ENCODE measurements around the gene NADSYN1.
A peak's percentile ranks its signal among the peaks of the same experiment; 100 is the strongest.

NADSYN1 gene

GRCh38 chr11:71423181-71423790 is 29.7 kb upstream of the NADSYN1 start:
- no peaks in the 10 kb centered on the region for H3K4me1 ChIP-seq (ENCODE audit: control insufficient read depth in 1 of 2, insufficient read depth in 2 of 2, low read length in 2 of 2)
- H3K27me3 ChIP-seq (ENCODE audit: low read depth, low read length): no peaks in the 10 kb centered on the region
- no peak overlapping the region for H3K27ac ChIP-seq (ENCODE audit: low read length)
- H3K36me3 ChIP-seq (ENCODE audit: control insufficient read depth in 1 of 2, insufficient read depth in 2 of 2, low read length in 2 of 2): no peaks in the 10 kb centered on the region
- H3K4me3 ChIP-seq (ENCODE audit: low read depth in 1 of 2, low read length in 2 of 2): no peak overlapping the region
- H3K9me3 ChIP-seq (ENCODE audit: control insufficient read depth in 1 of 2, low read length in 2 of 2): no peaks in the 10 kb centered on the region

GRCh38 chr11:71425409-71425808 is 27.6 kb upstream of the NADSYN1 start:
- H3K4me3 ChIP-seq (ENCODE audit: low read depth in 1 of 2, low read length in 2 of 2): no peak overlapping the region
- H3K4me1 ChIP-seq (ENCODE audit: control insufficient read depth in 1 of 2, insufficient read depth in 2 of 2, low read length in 2 of 2): no peaks in the 10 kb centered on the region
- no peaks in the 10 kb centered on the region for H3K36me3 ChIP-seq (ENCODE audit: control insufficient read depth in 1 of 2, insufficient read depth in 2 of 2, low read length in 2 of 2)
- H3K27me3 ChIP-seq (ENCODE audit: low read depth, low read length): no peaks in the 10 kb centered on the region
- H3K9me3 ChIP-seq (ENCODE audit: control insufficient read depth in 1 of 2, low read length in 2 of 2): no peaks in the 10 kb centered on the region
- H3K27ac ChIP-seq (ENCODE audit: low read length): no peak overlapping the region

GRCh38 chr11:71425860-71426259 is 27.1 kb upstream of the NADSYN1 start:
- H3K9me3 ChIP-seq (ENCODE audit: control insufficient read depth in 1 of 2, low read length in 2 of 2): no peaks in the 10 kb centered on the region
- H3K4me3 ChIP-seq (ENCODE audit: low read depth in 1 of 2, low read length in 2 of 2): no peak overlapping the region
- no peaks in the 10 kb centered on the region for H3K27me3 ChIP-seq (ENCODE audit: low read depth, low read length)
- no peaks in the 10 kb centered on the region for H3K36me3 ChIP-seq (ENCODE audit: control insufficient read depth in 1 of 2, insufficient read depth in 2 of 2, low read length in 2 of 2)
- no peak overlapping the region for H3K27ac ChIP-seq (ENCODE audit: low read length)
- H3K4me1 ChIP-seq (ENCODE audit: control insufficient read depth in 1 of 2, insufficient read depth in 2 of 2, low read length in 2 of 2): no peaks in the 10 kb centered on the region

DNA sequence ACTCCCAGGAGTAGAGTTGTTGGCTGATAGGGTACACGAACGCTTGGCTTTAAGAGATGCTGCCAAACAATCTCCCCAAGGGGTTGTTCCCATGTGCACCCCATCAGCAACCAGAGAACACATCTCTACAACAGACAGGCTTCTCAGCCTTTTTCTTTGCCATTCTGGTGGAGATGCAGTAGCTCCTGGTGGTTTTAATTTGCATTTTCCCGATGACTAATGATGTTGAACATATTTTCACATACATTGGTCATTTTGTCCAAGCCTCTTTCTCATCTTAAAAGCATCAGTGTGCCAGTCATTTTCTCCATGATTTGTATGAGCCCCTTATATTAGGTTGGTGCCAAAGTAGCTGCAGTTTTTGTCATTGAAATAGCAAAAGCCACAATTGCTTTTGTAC is 26.6 kb upstream of the NADSYN1 start:
- H3K36me3 ChIP-seq (ENCODE audit: control insufficient read depth in 1 of 2, insufficient read depth in 2 of 2, low read length in 2 of 2): no peaks in the 10 kb centered on the region
- H3K9me3 ChIP-seq (ENCODE audit: control insufficient read depth in 1 of 2, low read length in 2 of 2): no peaks in the 10 kb centered on the region
- no peaks in the 10 kb centered on the region for H3K27me3 ChIP-seq (ENCODE audit: low read depth, low read length)
- H3K4me1 ChIP-seq (ENCODE audit: control insufficient read depth in 1 of 2, insufficient read depth in 2 of 2, low read length in 2 of 2): no peaks in the 10 kb centered on the region
- no peak overlapping the region for H3K27ac ChIP-seq (ENCODE audit: low read length)
- no peak overlapping the region for H3K4me3 ChIP-seq (ENCODE audit: low read depth in 1 of 2, low read length in 2 of 2)

DNA sequence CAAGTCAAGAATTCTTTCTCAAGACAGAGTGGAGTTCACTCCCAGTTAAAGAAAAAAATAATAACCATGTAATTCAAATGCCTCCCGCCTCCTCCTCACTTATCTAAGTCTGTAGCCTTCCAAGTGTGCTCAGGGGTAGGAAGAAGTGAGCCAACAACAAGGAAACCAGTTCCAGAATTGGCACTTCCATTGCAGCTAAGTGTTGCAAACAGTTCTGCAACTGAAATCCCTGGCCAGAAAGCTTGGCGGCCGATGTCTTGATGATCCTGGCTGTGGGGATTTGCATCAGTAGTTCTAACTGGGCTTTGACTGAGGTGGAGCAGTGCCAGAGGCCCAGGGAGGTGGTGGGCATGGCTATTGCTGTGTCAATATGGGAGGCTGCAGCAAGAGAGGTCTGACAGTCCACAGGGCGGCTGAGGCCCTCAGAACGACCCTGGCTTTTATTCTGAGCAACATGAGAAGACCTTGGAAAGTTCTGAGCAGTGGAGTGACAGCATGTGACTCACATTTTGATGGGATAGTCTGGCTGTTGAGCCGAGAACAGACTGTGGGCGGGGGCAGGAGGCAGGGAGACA is 24.1 kb upstream of the NADSYN1 start:
- no peak overlapping the region for H3K4me3 ChIP-seq (ENCODE audit: low read depth in 1 of 2, low read length in 2 of 2)
- no peaks in the 10 kb centered on the region for H3K4me1 ChIP-seq (ENCODE audit: control insufficient read depth in 1 of 2, insufficient read depth in 2 of 2, low read length in 2 of 2)
- no peaks in the 10 kb centered on the region for H3K27me3 ChIP-seq (ENCODE audit: low read depth, low read length)
- H3K9me3 ChIP-seq (ENCODE audit: control insufficient read depth in 1 of 2, low read length in 2 of 2): no peaks in the 10 kb centered on the region
- no peak overlapping the region for H3K27ac ChIP-seq (ENCODE audit: low read length)
- H3K36me3 ChIP-seq (ENCODE audit: control insufficient read depth in 1 of 2, insufficient read depth in 2 of 2, low read length in 2 of 2): no peaks in the 10 kb centered on the region

- H3K27me3 ChIP-seq (ENCODE audit: low read depth, low read length): no peaks in the 10 kb centered on the region
- no peak overlapping the region for H3K4me3 ChIP-seq (ENCODE audit: low read depth in 1 of 2, low read length in 2 of 2)
- no peaks in the 10 kb centered on the region for H3K9me3 ChIP-seq (ENCODE audit: control insufficient read depth in 1 of 2, low read length in 2 of 2)
- H3K4me1 ChIP-seq (ENCODE audit: control insufficient read depth in 1 of 2, insufficient read depth in 2 of 2, low read length in 2 of 2): no peaks in the 10 kb centered on the region
- H3K27ac ChIP-seq (ENCODE audit: low read length): no peak overlapping the region
- no peaks in the 10 kb centered on the region for H3K36me3 ChIP-seq (ENCODE audit: control insufficient read depth in 1 of 2, insufficient read depth in 2 of 2, low read length in 2 of 2)
Measured at GRCh38 chr11:71429701-71430100, 23.3 kb upstream of the NADSYN1 start.

DNA sequence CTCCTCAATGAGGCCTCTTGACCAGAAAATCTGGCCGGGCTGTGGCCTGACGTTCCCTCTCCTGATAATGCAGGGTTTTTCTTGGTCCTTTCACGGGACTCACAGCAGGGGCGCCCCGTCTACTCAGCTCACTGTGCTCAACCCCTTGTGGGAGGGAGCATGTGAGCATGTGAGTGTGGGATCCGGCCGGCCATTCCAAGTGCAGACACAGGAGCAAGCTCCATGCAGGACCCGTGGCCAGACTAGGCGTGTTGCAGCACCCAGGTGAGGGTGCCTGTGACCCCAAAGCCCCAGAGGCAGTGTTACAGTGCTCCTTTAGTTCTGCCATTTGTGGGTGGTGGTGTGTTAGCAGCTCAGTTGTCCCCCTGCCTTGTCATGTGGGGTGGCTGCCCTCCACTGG is 22.8 kb upstream of the NADSYN1 start:
- no peak overlapping the region for H3K27ac ChIP-seq (ENCODE audit: low read length)
- H3K4me3 ChIP-seq (ENCODE audit: low read depth in 1 of 2, low read length in 2 of 2): no peak overlapping the region
- H3K36me3 ChIP-seq (ENCODE audit: control insufficient read depth in 1 of 2, insufficient read depth in 2 of 2, low read length in 2 of 2): peaks cover 0 to 5% of the 10 kb centered on the region in 2 donors
- H3K9me3 ChIP-seq (ENCODE audit: control insufficient read depth in 1 of 2, low read length in 2 of 2): no peaks in the 10 kb centered on the region
- no peaks in the 10 kb centered on the region for H3K4me1 ChIP-seq (ENCODE audit: control insufficient read depth in 1 of 2, insufficient read depth in 2 of 2, low read length in 2 of 2)
- H3K27me3 ChIP-seq (ENCODE audit: low read depth, low read length): no peaks in the 10 kb centered on the region

DNA sequence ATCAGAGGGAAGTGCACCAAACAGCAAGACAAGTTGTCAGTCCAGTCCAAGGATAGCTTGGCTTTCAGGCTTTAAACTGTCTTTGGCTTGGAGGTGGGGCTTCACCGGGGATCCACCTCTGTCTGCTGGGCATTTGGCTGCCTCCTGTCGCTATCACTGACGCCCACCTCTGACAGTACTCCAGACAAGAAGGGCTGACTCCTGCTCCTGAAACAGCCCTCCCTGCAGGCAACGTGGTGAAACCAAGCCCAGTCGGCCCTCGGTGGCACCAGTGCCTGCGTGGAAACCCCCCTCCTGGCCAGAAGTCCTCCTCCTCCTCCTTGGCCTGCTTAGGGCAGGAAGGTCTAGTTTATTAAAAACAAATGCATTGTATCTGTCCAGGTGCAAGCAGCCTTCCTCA is 21.7 kb upstream of the NADSYN1 start:
- Histone ChIP-seq H3K36me3 (ENCODE audit: control insufficient read depth in 1 of 2, insufficient read depth in 2 of 2, low read length in 2 of 2) (peaks cover 0 to 10% of the 10 kb centered on the region in 2 donors), H3K4me3 (ENCODE audit: low read depth in 1 of 2, low read length in 2 of 2) (no peak overlapping the region), H3K27ac (ENCODE audit: low read length) (no peak overlapping the region), H3K27me3 (ENCODE audit: low read depth, low read length) (no peaks in the 10 kb centered on the region), H3K4me1 (ENCODE audit: control insufficient read depth in 1 of 2, insufficient read depth in 2 of 2, low read length in 2 of 2) (no peaks in the 10 kb centered on the region), H3K9me3 (ENCODE audit: control insufficient read depth in 1 of 2, low read length in 2 of 2) (no peaks in the 10 kb centered on the region)

- H3K27me3 ChIP-seq (ENCODE audit: low read depth, low read length): no peaks in the 10 kb centered on the region
- H3K4me1 ChIP-seq (ENCODE audit: control insufficient read depth in 1 of 2, insufficient read depth in 2 of 2, low read length in 2 of 2): no peaks in the 10 kb centered on the region
- H3K36me3 ChIP-seq (ENCODE audit: control insufficient read depth in 1 of 2, insufficient read depth in 2 of 2, low read length in 2 of 2): peaks cover 0 to 23% of the 10 kb centered on the region in 2 donors
- H3K4me3 ChIP-seq (ENCODE audit: low read depth in 1 of 2, low read length in 2 of 2): no peak overlapping the region
- H3K27ac ChIP-seq (ENCODE audit: low read length): peak overlapping the region; percentile 40
- H3K9me3 ChIP-seq (ENCODE audit: control insufficient read depth in 1 of 2, low read length in 2 of 2): no peaks in the 10 kb centered on the region
Measured at GRCh38 chr11:71432761-71433647, 20.0 kb upstream of the NADSYN1 start.

- Histone ChIP-seq H3K4me3 (ENCODE audit: low read depth in 1 of 2, low read length in 2 of 2) (no peak overlapping the region), H3K27ac (ENCODE audit: low read length) (peak overlapping the region; percentile 40), H3K4me1 (ENCODE audit: control insufficient read depth in 1 of 2, insufficient read depth in 2 of 2, low read length in 2 of 2) (no peaks in the 10 kb centered on the region), H3K36me3 (ENCODE audit: control insufficient read depth in 1 of 2, insufficient read depth in 2 of 2, low read length in 2 of 2) (peaks cover 5 to 30% of the 10 kb centered on the region in 2 donors), H3K9me3 (ENCODE audit: control insufficient read depth in 1 of 2, low read length in 2 of 2) (no peaks in the 10 kb centered on the region), H3K27me3 (ENCODE audit: low read depth, low read length) (no peaks in the 10 kb centered on the region)
Measured at GRCh38 chr11:71433648-71434450, 19.2 kb upstream of the NADSYN1 start.

- no peak overlapping the region for H3K4me3 ChIP-seq (ENCODE audit: low read depth in 1 of 2, low read length in 2 of 2)
- no peaks in the 10 kb centered on the region for H3K4me1 ChIP-seq (ENCODE audit: control insufficient read depth in 1 of 2, insufficient read depth in 2 of 2, low read length in 2 of 2)
- H3K27me3 ChIP-seq (ENCODE audit: low read depth, low read length): no peaks in the 10 kb centered on the region
- H3K36me3 ChIP-seq (ENCODE audit: control insufficient read depth in 1 of 2, insufficient read depth in 2 of 2, low read length in 2 of 2): peaks cover 5 to 38% of the 10 kb centered on the region in 2 donors
- H3K27ac ChIP-seq (ENCODE audit: low read length): no peak overlapping the region
- no peaks in the 10 kb centered on the region for H3K9me3 ChIP-seq (ENCODE audit: control insufficient read depth in 1 of 2, low read length in 2 of 2)
Measured at GRCh38 chr11:71434576-71435130, 18.4 kb upstream of the NADSYN1 start.
